CMK (cell line): Measurements from ENCODE around the gene FOXB2.
"Not testable (repeated sequence)": the region's sequence is repeated elsewhere in the genome, so short reads cannot be mapped to it uniquely, and the experiment has no call there.

Source experiments
- DNase-seq: peaks from one replicate; pipeline ENCODE4 v3.0.0-alpha.2; 2010; ENCODE audit warnings: low read depth

Gene FOXB2

GRCh38 chr9:77019236-77019925 lies at the start of gene FOXB2:
Gene FOXB2 (plus strand): TSS chr9:77019655. CDS start chr9:77019655, 0 bp downstream.
- DNase-seq, result no peak

- DNase-seq, result no peak
Observed at GRCh38 chr9:76969716-76970115, 49.7 kb upstream of the FOXB2 start.

GRCh38 chr9:76978831-76979230 lies 40.6 kb upstream of the FOXB2 start:
- not testable (repeated sequence) for DNase-seq

- DNase-seq, result no peak
Observed at GRCh38 chr9:76980566-76980965, 38.9 kb upstream of the FOXB2 start.

- no peak for DNase-seq
Observed at GRCh38 chr9:76984486-76984885, 35.0 kb upstream of the FOXB2 start.

- no peak for DNase-seq
Observed at GRCh38 chr9:76985581-76985980, 33.9 kb upstream of the FOXB2 start.

- no peak for DNase-seq
Observed at GRCh38 chr9:76987594-76988200, 31.8 kb upstream of the FOXB2 start.

GRCh38 chr9:76988941-76989340 lies 30.5 kb upstream of the FOXB2 start:
- DNase-seq, result no peak

GRCh38 chr9:76989501-76989900 lies 30.0 kb upstream of the FOXB2 start:
- no peak for DNase-seq

- DNase-seq, result no peak
Observed at GRCh38 chr9:76996700-76997099, 22.8 kb upstream of the FOXB2 start.

GRCh38 chr9:76999261-76999660 lies 20.2 kb upstream of the FOXB2 start:
- no peak for DNase-seq

GRCh38 chr9:77000330-77000729 lies 19.1 kb upstream of the FOXB2 start:
- DNase-seq, result no peak

GRCh38 chr9:77003366-77003765 lies 16.1 kb upstream of the FOXB2 start:
- DNase-seq, result no peak

GRCh38 chr9:77005216-77005615 lies 14.2 kb upstream of the FOXB2 start:
- no peak for DNase-seq

GRCh38 chr9:77010527-77010926 lies 8.9 kb upstream of the FOXB2 start:
- no peak for DNase-seq

GRCh38 chr9:77011973-77012821 lies 7.3 kb upstream of the FOXB2 start:
- no peak for DNase-seq

- no peak for DNase-seq
Observed at GRCh38 chr9:77013206-77013931, 6.1 kb upstream of the FOXB2 start.

- no peak for DNase-seq
Observed at GRCh38 chr9:77013932-77014596, 5.4 kb upstream of the FOXB2 start.

GRCh38 chr9:77014597-77015263 lies 4.7 kb upstream of the FOXB2 start:
- no peak for DNase-seq

- DNase-seq, result no peak
Observed at GRCh38 chr9:77015327-77016048, 4.0 kb upstream of the FOXB2 start.

- no peak for DNase-seq
Observed at GRCh38 chr9:77016121-77016525, 3.3 kb upstream of the FOXB2 start.
